Measurements from ENCODE around the gene NPAS3.

- TF ChIP-seq CTCF (IDR thresholded peaks at IDR 0.05) (no peak), POLR2A (IDR thresholded peaks at IDR 0.05) (no peak)
These were observed 337.2 kb downstream of the NPAS3 start for GRCh38 chr14:33275879-33276278.
